ENCODE measurements around the gene DDX41.

DDX41 gene

GRCh38 chr5:177500685-177501522 is 15.9 kb downstream of the DDX41 start:
- H3K27ac ChIP-seq = no peak overlapping the region

DNA sequence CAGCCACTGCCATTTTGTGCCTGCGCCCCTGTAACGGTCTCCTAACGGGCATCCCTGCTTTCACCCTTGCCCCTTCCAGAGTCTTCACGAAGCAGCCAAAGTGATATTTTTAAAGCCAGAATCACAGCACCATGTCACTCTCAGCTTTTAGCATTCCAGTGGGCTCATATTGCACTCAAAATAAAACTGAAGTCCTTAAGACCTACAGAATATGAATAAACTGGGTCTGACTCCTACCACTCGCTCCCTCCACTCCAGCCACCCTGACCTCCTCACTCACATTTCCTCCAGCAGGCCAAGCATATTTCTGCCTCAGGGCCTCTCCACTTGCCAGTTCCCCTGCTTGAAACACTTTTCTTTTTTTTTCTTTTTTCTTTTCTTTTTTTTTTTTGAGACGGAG is 16.9 kb downstream of the DDX41 start:
- no peak for DNase-seq (ENCODE audit: low read depth, low spot score)
- H3K27ac ChIP-seq = no peak overlapping the region

More at GRCh38 chr5:177500685-177501522, 15.9 kb downstream of the DDX41 start:
- DNase-seq (ENCODE audit: low read depth, low spot score) = no peak

DNA sequence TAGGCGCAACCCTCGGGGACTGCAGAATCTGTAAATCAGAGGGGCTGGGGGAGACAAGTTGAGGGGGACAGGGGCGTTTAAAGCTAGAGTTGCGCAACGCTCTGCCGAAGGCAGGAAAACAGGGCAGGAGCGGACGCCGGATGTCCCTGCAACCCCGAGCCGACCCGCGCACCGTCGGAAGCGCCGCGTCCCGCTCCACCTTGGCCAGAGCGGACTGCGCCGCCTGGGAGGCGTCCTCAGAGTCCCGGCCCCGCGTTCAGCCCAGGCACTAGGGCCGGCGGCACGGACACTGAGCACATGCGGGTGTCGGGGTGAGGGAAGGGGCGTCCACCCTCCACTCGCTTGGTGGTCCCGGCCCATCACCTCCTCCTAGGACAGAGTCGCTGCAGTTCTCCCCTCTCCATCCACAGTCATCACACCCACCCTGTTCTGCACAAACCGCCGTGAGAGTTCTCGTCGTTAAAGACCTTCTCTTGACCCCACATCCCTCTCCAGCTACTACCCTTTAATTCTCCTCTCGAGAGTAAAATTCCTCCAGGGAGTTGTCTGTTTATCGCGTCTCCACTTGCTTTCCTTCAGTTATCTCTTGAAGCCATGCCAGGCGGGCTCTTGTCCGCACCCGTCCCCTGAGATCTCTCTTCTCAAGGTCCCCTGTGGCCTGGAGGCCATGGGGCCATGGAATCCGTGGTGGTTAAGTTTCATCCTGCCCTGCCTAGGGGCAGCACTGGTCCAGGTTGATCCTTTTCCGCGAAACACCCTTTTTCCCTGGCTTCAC is 18.6 kb downstream of the DDX41 start:
- H3K27ac ChIP-seq = peak overlapping the region; percentile 90
- no peak for DNase-seq (ENCODE audit: low read depth, low spot score)

- DNase-seq (ENCODE audit: low read depth, low spot score) = peak; percentile 75
- H3K27ac ChIP-seq = peak within 1 kb of the TSS; percentile 90
These were observed 19.3 kb downstream of the DDX41 start, which contains the start of gene PDLIM7 for GRCh38 chr5:177497292-177498012. Gene PDLIM7 (minus strand): TSS chr5:177497604. CDS start chr5:177496512, 1,092 bp downstream.

GRCh38 chr5:177496727-177497291 is 20.0 kb downstream of the DDX41 start:
- peak overlapping the region; percentile 90 for H3K27ac ChIP-seq
- no peak for DNase-seq (ENCODE audit: low read depth, low spot score)

DNA sequence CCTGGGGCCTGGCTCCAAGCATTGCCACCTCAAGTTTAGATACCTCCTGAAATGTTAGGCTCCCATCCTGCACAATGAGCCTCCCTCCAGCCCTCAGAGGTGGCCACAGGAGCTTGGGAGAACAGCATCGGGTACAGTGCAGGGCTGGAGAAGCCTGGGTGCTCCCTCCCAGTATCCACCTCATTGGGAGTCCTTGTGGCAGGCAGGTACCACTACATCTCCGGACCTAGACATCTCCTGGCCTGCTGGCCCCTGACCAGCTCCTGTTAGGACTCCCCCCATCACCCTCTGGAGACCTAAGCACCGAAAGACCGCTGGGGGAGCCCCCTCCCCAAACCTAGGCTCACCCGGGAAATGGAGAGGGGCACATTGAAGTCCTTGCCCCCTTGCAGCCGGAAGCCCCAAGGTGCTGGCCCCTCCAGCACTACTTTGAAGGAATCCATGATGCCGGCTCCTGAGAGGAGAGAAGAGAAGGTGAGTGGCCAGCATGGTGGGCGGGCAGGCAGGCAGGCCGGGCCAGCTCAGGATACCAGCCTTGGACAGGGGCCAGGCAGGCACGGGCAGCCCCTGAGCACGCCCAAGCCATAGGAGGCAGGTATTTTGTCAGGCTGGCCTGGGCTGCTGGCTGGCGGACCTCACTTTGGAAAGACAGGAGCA is 20.6 kb downstream of the DDX41 start:
- H3K27ac ChIP-seq = peak overlapping the region; percentile 90
- no peak for DNase-seq (ENCODE audit: low read depth, low spot score)

DNA sequence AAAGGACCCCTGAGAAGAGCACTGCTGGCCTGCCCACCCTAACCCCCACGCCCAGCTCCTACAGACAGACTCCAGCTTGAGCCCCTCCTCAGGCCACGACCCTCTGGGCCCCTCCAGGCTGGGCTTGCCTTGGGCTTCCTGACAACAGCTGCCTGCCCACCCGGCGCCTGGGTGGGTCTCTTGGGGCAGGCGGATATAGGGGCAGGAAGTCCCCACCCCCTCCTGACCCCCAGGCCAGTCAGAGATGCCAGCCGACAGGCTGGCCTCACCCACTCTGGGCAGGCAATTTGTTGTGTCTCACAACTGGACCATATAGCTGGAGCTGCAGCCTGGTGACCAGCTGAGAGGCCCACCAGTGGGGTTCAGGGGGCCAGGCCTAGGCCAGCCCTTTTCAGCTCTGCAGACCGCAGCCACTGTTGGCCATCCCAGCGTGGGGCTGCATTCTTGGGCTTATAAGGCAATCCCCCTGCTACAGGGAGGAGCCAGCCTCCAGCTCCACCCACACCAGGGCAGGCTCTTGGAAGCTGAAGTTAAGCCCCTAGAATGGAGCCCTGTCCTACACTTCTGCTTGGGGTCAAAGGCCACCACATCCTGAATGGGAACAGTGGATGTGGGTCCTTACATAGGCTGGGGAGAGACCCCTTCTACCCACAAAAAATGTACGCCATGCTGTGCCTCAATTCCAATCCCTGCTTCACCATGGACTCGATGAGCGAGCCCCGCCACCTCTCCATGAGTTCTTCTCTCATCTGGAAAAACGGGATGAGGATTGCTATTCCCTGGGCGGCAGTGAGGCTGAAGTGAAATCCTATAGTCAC is 21.3 kb downstream of the DDX41 start:
- no peak for DNase-seq (ENCODE audit: low read depth, low spot score)
- H3K27ac ChIP-seq = peak overlapping the region; percentile 90

DNA sequence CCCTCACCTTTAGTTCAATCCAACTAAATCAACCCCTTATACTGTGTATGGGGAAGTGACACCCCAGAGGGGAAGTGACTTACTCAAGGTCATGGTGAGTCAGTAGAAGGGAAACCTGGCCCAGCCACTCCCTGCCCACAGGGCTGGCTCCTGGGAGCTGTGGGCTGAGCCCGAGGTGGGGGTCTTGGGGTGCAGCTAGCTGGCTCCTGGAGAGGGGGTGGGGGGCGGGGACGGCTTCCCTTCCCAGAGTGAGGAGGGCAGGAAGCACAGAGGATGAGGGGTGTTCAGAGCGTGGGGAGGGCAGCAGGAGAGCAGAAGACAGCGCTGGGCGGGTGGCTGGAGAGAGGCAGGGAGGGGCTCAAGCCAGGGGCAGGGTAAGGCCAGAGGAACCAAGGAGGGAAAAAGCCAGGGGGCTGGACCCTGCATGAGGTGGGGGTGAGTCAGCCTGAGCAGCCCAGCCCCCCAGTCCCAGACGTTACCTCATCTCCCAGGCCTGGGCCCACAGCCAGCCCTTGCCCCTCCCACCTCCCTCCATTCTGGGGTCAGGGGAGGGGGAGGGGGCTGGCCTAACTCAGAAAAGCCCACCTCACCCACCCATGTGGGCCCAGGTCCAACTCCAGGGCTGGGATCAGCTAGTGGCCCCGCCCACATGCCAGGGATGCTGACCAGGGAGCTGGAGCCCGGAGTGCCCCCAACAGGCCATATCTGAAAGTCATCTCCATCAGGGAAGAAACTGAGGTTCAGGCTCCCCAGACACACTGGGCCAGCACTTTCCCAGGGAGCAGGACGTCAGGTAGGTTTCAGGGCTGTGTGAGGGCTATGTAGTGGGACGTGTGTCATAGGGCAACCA is 22.2 kb downstream of the DDX41 start:
- H3K27ac ChIP-seq = peak overlapping the region; percentile 90
- no peak for DNase-seq (ENCODE audit: low read depth, low spot score)

GRCh38 chr5:177493795-177494345 is 22.9 kb downstream of the DDX41 start:
- DNase-seq (ENCODE audit: low read depth, low spot score) = no peak
- H3K27ac ChIP-seq = peak overlapping the region; percentile 90

GRCh38 chr5:177492841-177493240 is 23.9 kb downstream of the DDX41 start:
- H3K27ac ChIP-seq = peak overlapping the region; percentile 90
- DNase-seq (ENCODE audit: low read depth, low spot score) = no peak

- H3K27ac ChIP-seq = no peak overlapping the region
- DNase-seq (ENCODE audit: low read depth, low spot score) = no peak
These were observed 24.6 kb downstream of the DDX41 start for GRCh38 chr5:177491983-177492746.

GRCh38 chr5:177491429-177491945 is 25.3 kb downstream of the DDX41 start:
- DNase-seq (ENCODE audit: low read depth, low spot score) = no peak

GRCh38 chr5:177490992-177491391 is 25.8 kb downstream of the DDX41 start:
- no peak overlapping the region for H3K27ac ChIP-seq

More at GRCh38 chr5:177491429-177491945, 25.3 kb downstream of the DDX41 start:
- H3K27ac ChIP-seq = no peak overlapping the region

GRCh38 chr5:177490311-177490991 is 26.3 kb downstream of the DDX41 start:
- H3K27ac ChIP-seq = no peak overlapping the region
- no peak for DNase-seq (ENCODE audit: low read depth, low spot score)

More at GRCh38 chr5:177490992-177491391, 25.8 kb downstream of the DDX41 start:
- DNase-seq (ENCODE audit: low read depth, low spot score) = no peak

DNA sequence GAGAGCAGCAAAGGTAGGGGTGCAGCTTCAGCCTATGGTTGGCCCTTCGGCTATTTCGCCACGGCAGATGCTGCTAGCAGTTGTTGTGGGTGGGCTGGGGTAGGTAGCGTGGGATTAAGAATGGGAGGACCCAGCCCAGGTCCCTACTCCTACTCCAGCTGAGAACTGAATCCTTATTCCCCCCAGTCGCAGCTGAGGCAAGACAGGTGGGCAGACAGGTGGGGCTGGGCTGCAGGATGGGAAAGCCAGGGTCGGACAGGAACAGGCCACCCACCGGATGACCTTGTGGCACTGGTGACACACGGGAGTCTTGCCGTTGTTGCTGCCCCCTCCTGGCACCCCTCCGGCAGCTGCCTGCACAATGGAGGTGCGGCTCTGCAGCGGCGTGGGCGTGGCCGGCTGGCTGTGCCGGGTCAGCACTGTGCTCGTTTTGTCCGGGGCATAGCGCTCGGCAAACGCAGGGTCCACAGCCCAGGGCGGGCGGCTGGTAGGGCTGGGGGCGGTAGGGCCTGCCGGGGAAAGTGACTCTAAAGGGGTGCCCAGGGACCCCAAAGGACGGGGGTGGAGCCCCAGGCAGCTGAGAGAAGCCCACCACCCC is 27.5 kb downstream of the DDX41 start:
- no peak overlapping the region for H3K27ac ChIP-seq
- DNase-seq (ENCODE audit: low read depth, low spot score) = no peak

DNA sequence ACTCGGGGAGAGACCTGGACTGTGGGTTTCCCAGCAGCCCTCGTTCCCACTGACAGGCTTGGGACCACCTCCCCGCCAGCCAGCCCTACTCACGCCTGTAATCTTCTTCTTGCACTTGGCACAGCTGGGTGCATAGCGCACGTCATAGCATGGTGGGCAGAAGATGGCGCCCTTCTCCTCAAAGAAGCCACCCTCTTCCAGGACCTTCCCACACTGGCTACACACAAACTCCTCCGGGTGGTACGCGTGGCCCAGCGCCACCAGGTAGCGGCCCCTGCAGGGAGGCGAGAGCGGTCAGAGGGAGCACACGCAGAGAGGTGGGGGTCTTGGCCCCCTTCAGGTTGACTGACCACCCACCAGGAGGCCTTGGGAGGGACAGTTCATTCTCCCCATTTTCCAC is 28.8 kb downstream of the DDX41 start:
- DNase-seq (ENCODE audit: low read depth, low spot score) = no peak
- no peak overlapping the region for H3K27ac ChIP-seq
